Liver (tissue), 3 donors: ENCODE data around the gene ENPP4.

Experiments used
- GABPA ChIP-seq, 2 donors: IDR thresholded peaks in 1 of 2; conservative IDR thresholded peaks in 1 of 2; 2 replicates each; pipeline ENCODE4 v1.6.1; 2016; ENCODE audit warnings: antibody characterized with exemption in 2 of 2, mild to moderate bottlenecking in 1 of 2, moderate library complexity in 1 of 2
- RAD21 ChIP-seq, 2 donors: IDR thresholded peaks; 2 replicates each; pipeline ENCODE4 v1.6.1; 2016; ENCODE audit warnings: antibody characterized with exemption in 2 of 2, mild to moderate bottlenecking in 2 of 2
- RXRA ChIP-seq, 2 donors: IDR thresholded peaks; 2 replicates each; pipeline ENCODE4 v1.6.1; 2017 to 2018; ENCODE audit warnings: antibody characterized with exemption in 2 of 2, mild to moderate bottlenecking in 1 of 2
- TAF1 ChIP-seq: conservative IDR thresholded peaks from 2 replicates; pipeline ENCODE4 v1.6.1; 2016; ENCODE audit warnings: antibody characterized with exemption, mild to moderate bottlenecking
- YY1 ChIP-seq: IDR thresholded peaks from 2 replicates; pipeline ENCODE4 v1.6.1; 2016; ENCODE audit warnings: antibody characterized with exemption, mild to moderate bottlenecking
- TF ChIP-seq, protein P1 (sequence below): IDR thresholded peaks from 2 replicates; pipeline ENCODE4 v1.6.1; 2016; ENCODE audit warnings: antibody characterized with exemption
- TF ChIP-seq, protein P2 (sequence below): fragments of 150-350 bp; IDR thresholded peaks from 2 replicates; pipeline ENCODE4 v1.5.1; 2017; ENCODE audit warnings: improper control_type of control experiment, low read depth, low read length; ENCODE audit not compliant: missing input control
- TF ChIP-seq, protein P3 (sequence below): IDR thresholded peaks from 2 replicates; pipeline ENCODE4 v1.6.1; 2016; ENCODE audit warnings: antibody characterized with exemption
- TF ChIP-seq, protein P4 (sequence below): IDR thresholded peaks from 2 replicates; pipeline ENCODE4 v1.6.1; 2016; ENCODE audit warnings: antibody characterized with exemption, mild to moderate bottlenecking
- TF ChIP-seq, protein P5 (sequence below): IDR thresholded peaks from 2 replicates; pipeline ENCODE4 v1.6.1; 2016; ENCODE audit warnings: antibody characterized with exemption
- donor health status: healthy.
- donor health status: healthy.

DNA sequence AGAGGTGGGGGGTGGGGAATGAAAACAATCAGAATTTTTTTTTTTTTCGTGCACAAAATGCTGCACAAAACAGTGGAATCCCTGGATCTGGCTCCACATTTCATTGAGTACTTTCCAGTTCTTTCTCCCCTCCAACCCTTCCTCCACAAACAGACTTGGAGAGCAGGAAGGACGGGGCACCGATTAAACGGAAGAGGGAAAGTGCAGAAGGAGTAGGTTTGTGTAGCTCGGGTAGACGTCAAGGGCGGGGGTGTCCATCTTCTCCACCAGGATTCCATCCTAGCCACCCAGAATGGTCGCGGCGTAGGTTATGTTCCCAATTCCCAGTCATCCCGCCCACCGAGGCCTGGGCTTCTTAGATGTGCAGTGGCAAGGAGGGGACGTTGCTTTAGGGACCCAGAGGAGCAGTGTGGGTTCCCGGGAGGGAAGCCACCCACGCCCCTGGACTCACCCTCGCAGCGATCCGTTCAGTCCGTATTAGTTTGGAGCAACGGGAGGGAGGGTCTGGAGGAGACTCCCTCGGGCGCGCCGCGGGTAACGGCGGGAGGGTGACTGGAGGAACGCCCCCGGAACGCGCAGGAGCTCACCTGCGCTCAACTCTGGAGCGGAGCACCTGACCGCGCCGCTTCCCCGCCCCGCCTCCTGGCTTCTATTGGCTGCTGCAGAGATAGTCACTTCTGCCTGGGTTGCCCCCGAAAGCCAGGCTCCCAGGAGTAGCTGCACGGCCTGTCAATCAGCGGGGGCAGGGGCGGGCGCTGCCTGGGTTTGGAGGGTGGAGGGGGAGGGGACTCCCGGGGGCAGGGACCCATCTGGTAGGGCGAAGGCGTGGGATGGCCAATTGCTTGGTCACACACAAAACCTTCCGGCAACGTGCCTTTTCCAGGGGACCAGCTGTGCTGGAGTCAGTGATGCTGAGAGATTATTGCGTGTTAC is 40.8 kb downstream of the ENPP4 start, which contains the start of gene ENPP5:
- TF ChIP-seq, protein P1, sequence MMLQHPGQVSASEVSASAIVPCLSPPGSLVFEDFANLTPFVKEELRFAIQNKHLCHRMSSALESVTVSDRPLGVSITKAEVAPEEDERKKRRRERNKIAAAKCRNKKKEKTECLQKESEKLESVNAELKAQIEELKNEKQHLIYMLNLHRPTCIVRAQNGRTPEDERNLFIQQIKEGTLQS: no peak
- TF ChIP-seq, protein P2, sequence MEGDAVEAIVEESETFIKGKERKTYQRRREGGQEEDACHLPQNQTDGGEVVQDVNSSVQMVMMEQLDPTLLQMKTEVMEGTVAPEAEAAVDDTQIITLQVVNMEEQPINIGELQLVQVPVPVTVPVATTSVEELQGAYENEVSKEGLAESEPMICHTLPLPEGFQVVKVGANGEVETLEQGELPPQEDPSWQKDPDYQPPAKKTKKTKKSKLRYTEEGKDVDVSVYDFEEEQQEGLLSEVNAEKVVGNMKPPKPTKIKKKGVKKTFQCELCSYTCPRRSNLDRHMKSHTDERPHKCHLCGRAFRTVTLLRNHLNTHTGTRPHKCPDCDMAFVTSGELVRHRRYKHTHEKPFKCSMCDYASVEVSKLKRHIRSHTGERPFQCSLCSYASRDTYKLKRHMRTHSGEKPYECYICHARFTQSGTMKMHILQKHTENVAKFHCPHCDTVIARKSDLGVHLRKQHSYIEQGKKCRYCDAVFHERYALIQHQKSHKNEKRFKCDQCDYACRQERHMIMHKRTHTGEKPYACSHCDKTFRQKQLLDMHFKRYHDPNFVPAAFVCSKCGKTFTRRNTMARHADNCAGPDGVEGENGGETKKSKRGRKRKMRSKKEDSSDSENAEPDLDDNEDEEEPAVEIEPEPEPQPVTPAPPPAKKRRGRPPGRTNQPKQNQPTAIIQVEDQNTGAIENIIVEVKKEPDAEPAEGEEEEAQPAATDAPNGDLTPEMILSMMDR: no peak
- no peak for TF ChIP-seq GABPA (IDR thresholded peaks at IDR 0.05 in 1 of 2, conservative IDR thresholded peaks at IDR 0.05 in 1 of 2)
- TF ChIP-seq, protein P3, sequence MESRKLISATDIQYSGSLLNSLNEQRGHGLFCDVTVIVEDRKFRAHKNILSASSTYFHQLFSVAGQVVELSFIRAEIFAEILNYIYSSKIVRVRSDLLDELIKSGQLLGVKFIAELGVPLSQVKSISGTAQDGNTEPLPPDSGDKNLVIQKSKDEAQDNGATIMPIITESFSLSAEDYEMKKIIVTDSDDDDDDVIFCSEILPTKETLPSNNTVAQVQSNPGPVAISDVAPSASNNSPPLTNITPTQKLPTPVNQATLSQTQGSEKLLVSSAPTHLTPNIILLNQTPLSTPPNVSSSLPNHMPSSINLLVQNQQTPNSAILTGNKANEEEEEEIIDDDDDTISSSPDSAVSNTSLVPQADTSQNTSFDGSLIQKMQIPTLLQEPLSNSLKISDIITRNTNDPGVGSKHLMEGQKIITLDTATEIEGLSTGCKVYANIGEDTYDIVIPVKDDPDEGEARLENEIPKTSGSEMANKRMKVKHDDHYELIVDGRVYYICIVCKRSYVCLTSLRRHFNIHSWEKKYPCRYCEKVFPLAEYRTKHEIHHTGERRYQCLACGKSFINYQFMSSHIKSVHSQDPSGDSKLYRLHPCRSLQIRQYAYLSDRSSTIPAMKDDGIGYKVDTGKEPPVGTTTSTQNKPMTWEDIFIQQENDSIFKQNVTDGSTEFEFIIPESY: no peak
- TF ChIP-seq, protein P4, sequence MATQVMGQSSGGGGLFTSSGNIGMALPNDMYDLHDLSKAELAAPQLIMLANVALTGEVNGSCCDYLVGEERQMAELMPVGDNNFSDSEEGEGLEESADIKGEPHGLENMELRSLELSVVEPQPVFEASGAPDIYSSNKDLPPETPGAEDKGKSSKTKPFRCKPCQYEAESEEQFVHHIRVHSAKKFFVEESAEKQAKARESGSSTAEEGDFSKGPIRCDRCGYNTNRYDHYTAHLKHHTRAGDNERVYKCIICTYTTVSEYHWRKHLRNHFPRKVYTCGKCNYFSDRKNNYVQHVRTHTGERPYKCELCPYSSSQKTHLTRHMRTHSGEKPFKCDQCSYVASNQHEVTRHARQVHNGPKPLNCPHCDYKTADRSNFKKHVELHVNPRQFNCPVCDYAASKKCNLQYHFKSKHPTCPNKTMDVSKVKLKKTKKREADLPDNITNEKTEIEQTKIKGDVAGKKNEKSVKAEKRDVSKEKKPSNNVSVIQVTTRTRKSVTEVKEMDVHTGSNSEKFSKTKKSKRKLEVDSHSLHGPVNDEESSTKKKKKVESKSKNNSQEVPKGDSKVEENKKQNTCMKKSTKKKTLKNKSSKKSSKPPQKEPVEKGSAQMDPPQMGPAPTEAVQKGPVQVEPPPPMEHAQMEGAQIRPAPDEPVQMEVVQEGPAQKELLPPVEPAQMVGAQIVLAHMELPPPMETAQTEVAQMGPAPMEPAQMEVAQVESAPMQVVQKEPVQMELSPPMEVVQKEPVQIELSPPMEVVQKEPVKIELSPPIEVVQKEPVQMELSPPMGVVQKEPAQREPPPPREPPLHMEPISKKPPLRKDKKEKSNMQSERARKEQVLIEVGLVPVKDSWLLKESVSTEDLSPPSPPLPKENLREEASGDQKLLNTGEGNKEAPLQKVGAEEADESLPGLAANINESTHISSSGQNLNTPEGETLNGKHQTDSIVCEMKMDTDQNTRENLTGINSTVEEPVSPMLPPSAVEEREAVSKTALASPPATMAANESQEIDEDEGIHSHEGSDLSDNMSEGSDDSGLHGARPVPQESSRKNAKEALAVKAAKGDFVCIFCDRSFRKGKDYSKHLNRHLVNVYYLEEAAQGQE: no peak
- no peak for TF ChIP-seq RXRA (IDR thresholded peaks at IDR 0.05)
- TF ChIP-seq, protein P5, sequence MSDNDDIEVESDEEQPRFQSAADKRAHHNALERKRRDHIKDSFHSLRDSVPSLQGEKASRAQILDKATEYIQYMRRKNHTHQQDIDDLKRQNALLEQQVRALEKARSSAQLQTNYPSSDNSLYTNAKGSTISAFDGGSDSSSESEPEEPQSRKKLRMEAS: no peak
- no peak for TF ChIP-seq TAF1
- TF ChIP-seq YY1: no peak
- no peak for TF ChIP-seq RAD21 (IDR thresholded peaks at IDR 0.05)
